Caki2 (cell line): ENCODE data around the gene KLK5. TPM values are rescaled to one million over a fixed set of nuclear protein-coding genes. Genes with fewer than 3 reads are reported as not detected.

Experiments used
- DNase-seq: peaks from one replicate; pipeline ENCODE4 v3.0.0-alpha.2; 2015; ENCODE audit warnings: low read depth
- in situ Hi-C: cut with HindIII; loops from 2 replicates; pipeline ENCODE4 v1.10.0; 2016; ENCODE audit warnings: low sequenced_read_pairs, low pct_unique_long_range_greater_than_20kb, mixed read lengths
- total RNA-seq: library from RNA; depleted of rRNA; stranded (reverse); fragments of >200 nt; shearing (Covaris generic); gene quantifications from 2 replicates; pipeline ENCODE4 v1.2.3, GENCODE V29; 2014; ENCODE audit warnings: low replicate concordance

The KLK5 gene
- total RNA-seq, 1 experiment from 2014 or later = not detected

DNA sequence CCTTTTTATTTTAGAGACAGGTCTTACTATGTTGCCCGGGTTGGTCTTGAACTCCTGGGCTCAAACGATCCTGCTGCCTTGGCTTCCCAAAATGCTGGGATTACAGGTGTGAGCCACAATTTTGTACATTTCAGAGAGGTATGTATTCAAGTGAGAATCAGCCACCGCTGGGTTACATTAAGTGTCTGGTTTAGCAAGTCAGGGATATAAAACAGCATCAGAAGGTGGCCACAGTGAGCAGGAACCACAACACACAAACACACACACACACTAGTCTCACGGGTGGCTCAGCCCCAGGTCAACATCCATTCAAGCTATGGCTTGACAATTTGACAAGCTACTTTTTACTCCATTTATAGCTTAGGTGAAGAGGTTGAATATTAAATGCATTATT, 20.2 kb downstream of the KLK5 start:
- DNase-seq = no peak
- in situ Hi-C loops = no loop called here

DNA sequence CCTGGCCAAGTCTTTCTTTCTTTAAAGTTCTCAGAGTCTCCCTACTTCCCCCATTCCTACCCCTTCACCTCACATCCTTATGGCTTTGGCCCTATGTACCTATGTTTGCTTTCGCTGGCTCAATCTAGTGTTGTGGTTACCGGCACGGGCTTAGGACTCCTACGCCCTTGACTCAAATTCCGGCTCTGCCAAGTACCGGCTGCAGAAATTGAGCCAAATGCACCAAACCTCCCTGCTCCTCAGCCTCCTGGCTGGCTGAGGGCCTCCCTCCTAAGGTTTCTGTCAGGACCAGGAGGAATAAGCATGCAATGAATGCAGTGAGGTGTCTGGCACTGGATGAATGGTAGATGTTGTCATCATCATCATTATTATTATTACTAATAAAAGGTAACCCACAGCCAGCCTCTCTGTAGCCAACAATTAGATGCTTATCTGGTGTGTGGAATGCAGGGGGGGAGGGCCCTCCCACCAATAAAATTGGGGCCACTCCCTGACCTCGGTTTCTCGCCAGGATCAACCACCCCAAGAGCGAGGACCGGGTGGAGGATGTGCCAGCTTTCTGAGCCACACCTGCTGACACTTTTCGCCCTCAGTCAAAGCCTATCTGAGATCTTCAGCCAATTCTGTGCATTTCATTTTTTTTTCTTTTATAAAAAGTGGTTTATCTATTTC, 20.7 kb downstream of the KLK5 start:
- no peak for DNase-seq
- in situ Hi-C loops = no loop called here

DNA sequence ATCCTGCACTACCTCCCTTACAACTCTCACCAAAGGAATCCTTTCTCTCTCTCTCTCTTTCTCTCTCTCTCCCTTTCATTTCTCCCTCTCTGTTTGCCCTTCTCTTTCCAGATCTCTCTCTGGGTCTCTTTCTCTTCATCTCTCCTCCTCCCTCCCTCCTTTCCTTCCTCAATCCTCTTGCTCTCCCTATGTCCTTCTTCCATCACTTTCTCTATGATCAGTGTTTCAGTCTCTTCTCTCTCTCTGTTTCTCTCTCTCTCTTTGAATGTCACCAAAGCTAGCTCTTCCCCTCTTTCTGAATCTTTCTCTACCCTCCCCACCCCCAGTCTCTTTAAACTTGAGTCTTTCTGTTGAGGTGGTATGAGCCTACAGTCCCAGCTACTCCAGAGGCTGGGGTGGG, 21.8 kb downstream of the KLK5 start:
- DNase-seq = no peak
- in situ Hi-C loops = no loop called here

DNA sequence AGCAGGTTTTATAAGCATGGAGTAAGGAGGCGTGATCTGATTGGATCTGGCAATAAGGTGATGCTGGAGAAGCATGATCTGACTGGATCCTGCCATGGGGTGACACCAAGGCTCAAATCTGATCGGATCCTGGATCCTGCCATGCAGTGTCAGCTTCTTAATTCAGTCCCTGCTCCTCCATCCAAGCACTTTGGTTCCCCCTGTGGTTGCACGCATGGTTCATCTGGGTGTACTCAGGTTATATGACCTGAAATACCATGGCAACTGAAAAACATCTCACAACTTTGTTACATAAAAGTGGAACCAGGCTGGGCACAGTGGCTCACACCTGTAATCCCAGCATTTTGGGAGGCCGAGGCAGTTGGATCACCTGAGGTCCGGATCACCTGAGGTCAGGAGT, 24.0 kb downstream of the KLK5 start:
- no peak for DNase-seq
- in situ Hi-C loops = no loop called here

DNA sequence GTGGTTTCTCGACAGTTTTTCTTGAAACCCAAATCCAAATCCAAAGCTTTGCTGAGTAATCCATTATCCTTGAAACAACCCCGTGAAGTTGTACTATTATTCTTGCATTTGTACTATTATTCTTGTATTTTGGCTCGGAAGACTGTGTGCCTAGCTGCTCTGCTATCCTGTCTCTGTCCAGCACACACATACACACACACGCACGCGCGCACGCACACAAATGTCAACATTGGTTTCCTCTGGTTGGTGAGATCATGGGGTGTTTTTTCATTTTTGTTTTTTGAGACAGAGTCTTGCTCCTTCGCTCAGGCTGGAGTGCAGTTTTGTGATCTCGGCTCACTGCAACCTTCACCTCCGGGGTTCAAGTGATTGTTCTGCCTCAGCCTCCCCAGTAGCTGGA, 26.7 kb downstream of the KLK5 start:
- DNase-seq = no peak
- in situ Hi-C loops = no loop called here

DNA sequence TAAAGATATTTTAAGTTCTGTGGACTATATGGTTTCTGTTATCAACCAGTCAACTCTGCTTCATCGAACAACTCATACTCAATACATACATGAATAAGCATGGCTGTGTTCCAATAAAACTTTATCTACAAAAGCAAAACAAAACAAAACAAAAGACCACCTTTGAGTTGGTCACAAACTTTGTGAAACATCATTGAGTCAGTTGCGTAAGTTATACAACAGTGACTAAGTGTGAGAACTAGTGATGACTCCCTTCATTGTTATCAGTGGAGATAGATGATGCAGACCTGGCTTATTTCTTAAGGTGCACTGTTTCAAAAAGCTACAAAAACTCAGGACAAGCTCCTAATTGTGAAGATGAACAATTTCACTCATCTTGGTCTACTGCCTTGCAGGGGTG, 27.1 kb downstream of the KLK5 start:
- DNase-seq = no peak

DNA sequence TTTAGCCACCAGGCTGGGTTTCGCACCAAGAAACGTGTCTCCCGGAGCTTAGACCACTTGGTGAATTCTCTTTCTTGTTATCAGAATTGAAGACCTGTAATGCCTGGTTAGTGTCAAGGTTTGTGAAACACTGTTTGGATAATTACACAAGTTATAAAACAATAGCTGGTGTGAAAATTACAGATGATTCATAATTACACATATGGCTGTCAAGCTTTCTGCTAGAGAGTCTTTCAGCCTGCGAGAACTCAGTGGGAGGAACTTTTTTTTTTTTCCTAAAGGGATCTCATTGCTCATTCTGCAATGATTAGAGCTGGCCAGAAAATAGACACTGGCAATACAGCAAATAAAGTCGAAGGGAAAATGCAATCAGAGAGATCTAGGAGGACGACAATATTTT, 28.3 kb downstream of the KLK5 start:
- no peak for DNase-seq
- in situ Hi-C loops = no loop called here

More for the DNA sequence above, 27.1 kb downstream of the KLK5 start:
- in situ Hi-C loops = no loop called here

DNA sequence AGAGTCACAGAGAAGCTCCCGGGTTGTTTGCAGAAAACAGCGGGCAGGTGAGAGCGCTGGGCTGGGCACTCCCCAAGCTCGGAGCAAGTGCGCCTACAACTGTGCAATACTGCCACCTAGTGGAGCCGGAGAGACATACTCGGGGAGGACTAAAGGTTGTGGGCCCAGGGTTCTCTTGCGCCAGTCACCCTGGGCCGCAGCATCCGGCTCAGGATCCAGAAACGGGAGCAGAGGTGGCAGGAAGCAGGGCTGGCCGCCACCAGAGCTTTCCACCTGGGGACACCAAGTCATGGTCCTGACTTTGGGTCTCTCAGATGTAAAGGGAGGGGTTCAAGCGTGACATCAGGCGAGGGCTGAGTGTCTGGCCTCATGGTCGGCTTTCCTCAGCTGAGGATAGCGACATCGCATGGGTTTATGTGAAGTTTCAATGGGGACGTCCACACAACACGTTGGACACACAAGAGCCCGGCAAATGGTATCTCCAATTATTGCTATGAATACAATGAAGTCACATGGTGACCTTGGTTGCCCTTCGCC, 30.5 kb downstream of the KLK5 start:
- DNase-seq = peak; percentile 72

DNA sequence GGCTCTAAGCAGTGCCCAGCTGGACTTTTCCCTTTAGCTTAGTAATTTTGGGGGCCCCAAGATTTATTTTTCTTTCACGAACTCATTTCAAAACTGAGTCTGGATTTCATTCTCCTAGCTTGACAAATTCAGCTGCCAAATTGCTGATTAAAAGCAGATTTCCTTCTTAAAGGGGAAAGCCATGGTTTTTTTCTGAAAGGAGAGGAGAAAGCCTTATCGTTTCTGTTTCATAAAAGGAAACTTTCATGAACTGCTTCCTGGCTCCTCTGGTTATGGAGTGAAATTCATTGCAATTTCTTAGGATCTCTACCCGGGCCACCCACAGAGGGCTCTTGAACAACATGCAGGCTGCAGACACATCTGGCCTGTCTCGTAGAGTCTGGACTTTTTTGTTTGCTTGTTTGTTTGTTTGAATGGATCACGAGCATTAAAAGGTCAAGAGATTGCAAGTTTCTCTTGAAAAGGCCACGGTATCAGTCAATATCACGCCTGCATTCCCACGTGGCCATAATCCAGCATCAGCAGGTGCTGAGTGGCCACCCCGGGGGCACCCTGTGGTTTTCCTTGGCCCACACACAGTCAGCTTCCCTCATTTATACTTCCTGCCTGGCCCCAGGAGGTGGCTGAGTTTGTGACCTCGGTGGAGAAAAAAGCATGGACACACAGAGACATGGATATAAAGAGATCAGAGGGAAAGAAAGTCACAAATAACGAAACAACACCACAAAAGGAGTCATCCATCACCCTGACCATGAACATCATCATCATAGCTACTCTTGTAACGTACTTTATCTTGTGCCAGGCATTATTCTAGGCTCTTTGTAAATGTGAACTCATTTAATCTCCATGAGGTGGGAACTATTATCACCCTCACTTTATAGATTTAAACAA, 31.2 kb downstream of the KLK5 start:
- in situ Hi-C loops = no loop called here
- no peak for DNase-seq

More for the DNA sequence above, 30.5 kb downstream of the KLK5 start:
- in situ Hi-C loops = no loop called here

DNA sequence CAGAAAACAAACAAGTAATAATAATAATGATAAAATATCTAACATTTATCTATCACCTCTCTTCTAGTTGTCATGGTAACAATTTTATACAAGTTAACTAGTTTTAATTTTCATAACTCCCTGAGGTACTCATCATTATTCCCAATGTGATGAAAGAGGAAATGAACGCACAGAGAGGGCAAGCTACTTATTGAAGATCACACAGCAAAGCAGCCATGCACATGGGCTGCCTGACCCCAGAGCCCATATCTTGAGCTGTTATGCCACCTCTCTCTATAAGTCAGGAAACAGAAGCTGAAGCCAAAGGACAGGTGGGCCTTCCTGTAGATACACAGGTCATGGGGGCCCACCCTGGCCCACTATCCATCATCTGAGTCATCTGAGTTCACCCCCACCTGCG, 36.8 kb downstream of the KLK5 start:
- in situ Hi-C loops = no loop called here
- no peak for DNase-seq

DNA sequence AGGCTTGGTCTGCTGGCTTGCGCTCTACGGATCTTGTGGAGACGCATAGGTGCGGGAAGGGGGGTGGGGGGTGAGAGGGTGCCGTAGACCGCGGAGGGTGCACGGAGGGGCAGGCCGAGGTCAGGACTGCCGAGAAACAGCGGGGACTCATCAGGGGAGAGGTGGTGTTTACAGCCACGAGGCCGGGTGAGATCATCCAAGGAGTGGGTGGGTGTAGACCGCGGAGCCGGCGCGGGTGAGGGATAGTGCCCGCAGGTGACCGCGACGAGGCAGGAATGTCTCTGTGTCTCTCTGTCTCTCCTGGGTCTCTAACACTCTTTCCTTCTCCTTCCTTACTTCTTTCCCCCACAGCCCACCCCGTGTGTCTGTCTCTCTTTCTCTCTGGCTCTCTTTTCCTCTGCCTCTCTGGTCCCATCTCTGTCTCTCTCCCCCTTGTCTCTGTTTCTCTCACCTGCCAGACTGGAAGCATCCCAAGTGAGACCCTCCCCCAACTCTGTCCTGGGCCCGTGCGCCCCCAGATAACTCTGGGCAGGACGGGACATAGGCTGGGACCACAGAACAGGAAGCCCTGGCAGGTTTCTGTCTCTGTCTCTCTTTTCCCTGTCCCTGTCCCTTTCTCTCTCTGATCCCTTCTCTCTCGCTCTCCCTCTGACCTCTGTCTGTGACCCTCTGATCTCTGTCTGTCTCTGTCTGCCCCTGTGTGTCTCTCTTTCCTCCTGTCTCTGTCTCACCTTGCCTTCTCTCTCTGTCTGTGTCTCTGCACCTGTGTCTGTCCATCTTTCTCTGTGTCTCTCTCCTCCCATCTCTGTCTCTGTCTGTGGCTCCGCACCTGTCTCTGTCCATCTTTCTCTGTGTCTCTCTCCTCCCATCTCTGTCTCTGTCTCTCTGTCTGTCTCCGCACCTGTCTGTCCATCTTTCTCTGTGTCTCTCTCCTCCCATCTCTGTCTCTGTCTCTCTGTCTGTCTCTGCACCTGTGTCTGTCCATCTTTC, 39.8 kb downstream of the KLK5 start:
- in situ Hi-C loops = no loop called here
- no peak for DNase-seq

DNA sequence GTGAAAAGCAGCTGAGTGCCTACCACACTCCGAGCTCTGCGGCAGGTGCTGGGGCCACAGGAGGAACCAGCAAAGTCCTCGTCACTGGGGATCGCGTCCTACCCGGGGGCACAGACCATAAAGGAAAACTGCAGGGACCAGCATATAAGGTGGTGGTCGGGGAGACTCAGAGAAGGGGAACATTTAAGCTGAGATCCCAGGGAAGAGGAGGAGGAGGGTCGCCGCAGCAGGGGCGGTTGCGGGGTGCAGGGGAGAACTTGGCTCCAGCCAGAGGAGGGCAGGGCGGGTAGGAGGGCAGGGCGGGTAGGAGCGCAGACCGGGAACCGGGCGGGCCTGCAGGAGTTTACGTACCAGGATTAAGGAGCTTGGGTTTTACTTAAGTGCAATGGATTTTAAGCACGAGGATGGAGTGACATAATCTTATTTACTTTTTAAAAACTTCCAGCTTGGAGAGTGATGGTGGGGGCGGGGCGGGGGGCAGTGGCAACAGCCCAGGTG, 40.7 kb downstream of the KLK5 start:
- DNase-seq = no peak
- in situ Hi-C loops = no loop called here

DNA sequence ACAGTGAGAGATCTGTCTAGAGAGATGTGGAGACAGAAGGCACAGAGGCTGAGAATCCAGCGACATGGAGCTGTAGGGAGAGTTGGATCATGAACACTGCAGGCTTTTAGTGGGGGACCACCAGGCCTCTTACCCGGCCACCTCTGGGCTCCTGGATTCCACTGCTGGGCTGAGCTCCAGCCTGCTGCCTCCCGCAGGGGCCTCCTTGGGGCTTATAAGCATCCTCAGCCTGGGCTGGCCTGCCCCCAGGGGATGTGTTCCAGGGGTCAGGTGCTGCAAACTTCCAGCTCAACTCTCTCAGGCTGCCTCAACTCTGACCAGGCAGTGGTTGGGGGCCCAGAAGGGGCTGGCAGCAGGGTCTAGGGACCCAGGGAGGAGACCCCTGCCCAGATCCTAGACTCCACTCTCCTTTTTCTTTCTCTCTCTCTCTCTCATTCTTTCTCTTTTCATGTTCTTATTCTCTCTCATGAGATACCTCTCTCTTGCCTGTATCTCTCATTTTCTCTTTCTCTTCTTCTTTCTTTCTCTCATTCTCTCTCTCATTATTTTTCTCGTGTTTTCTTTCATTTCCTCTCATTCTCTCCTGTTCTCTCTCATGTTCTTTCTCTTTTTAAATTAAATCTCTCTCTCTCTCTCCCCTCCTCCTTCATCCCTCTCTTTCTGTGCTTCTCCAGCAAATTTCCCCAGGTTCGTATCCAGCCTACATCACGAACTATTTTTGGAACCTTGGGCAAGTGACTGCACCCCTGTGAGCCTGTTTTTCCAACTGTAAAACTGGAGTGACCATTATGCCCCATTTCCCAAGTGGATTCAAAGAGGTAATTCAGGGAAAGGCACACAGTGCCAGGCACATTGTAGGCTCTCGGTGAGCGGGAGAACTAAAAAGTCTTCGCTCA, 41.4 kb downstream of the KLK5 start, which contains the start of gene KLK4:
Gene KLK4 (minus strand): TSS at position 190 of the 896 bp plus-strand sequence. CDS start 657 bp downstream, outside the sequence.
- no peak for DNase-seq
- in situ Hi-C loops = no loop called here

DNA sequence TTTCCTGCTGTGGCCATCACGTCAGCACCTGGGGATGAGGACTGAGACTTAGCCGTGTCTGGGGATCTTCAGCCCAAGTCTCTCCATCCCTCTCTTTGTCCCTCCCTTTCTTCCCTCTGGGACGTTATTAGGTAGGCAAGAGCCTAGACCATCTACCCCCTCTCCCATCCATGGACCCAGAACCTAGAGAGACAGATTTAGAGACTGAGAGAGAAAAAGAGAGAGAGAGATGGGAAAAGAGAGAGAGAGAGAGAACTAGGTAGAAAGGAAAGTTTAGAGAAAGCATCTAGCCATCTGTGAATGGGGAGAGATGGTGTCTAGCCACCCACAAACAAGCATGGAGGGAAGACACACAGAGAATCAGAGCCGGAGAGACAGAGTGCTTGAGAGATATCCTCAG, 42.1 kb downstream of the KLK5 start:
- DNase-seq = no peak
- in situ Hi-C loops = no loop called here

DNA sequence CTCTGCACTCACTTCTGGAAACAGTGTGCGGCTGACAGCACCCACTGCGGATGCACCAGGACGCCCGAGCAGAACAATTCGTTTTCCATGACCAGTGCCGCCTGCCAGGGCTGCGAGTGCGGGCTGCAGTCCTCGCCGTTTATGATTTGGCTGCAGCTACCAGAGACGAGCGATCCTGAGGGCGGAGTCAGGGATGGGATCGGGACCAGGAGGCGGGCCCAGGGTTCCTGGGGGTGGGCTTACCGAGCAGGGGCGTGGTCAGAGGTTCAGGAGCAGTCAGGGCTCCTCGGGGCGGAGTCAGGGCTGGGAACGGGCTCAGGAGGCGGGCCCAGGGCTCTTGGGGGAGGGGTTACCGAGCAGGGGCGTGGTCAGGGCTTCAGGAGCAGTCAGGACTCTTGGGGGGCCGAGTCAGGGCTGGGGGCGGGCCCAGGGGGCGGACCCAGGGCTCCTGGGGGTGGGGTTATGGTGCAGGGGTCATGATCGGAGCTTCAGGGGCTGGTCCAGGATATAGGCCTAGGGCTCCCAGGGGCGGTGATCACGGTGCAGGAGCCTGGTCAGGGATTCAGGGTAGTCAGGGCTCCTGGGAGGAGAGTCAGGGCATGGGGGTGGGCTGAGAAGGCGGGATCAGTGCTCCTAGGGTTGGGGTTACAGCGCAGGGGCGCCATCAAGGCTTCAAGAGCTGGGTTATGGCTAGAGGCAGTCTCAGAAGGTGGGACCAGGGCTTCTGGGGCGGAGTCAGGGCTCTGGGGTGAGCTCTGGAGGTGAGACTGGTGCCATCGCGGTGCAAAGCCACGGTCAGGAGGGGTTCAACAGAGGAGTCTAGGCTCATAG, 43.4 kb downstream of the KLK5 start:
- DNase-seq = peak; percentile 91
- in situ Hi-C loops = no loop called here

DNA sequence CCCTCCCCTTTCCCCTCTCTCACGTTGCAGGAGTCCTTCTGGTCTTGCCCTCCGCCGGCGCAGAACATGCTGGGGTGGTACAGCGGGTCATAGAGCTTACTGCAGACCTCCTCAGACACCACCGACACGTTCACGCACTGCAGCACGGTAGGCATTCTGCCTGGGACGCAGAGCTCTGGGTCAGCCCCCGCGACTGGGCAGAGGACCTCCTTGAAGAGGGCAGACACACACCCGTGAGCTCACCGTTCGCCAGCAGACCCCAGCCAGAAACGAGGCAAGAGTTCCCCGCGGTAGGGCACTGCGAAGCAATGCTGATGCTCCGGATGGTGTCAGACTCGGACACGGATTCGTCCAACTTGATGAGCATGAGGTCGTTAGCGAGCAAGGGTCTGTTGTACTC, 44.5 kb downstream of the KLK5 start:
- DNase-seq = no peak
- in situ Hi-C loops = no loop called here
